Measurements from ENCODE around the gene USP34. TPM values are rescaled to one million over a fixed set of nuclear protein-coding genes. Genes with fewer than 3 reads are reported as not detected.

Gene USP34
- total and polyA plus RNA-seq, 2 of the 4 experiments (the other 2 are of a cell fraction), result 34.7 to 128 TPM

- dilution Hi-C loops (cut with HindIII; ENCODE audit: low sequenced_read_pairs, unreplicated experiment), result no loop called here
- BruUV-seq (replicated peaks), result no TSS peak
- Histone ChIP-seq H4K20me1 (ENCODE audit: insufficient read depth, low read length) (0 out of 2 replicates have a peak, but pooled peaks cover 2% of the 10 kb centered on the region), H3K18ac (ENCODE audit: low read depth, low read length) (no peak overlapping the region), H3K9me3 (ENCODE audit: control insufficient read depth, insufficient read depth, low read length) (no peaks in the 10 kb centered on the region), H3K27ac (ENCODE audit: insufficient read depth, low read length) (no peak overlapping the region), H2AK5ac (ENCODE audit: low read depth, low read length) (no peak overlapping the region), H4K91ac (ENCODE audit: insufficient read depth, low read depth, low read length) (no peak overlapping the region), H2BK15ac (ENCODE audit: low read depth, low read length) (no peak overlapping the region), H3K4me3 (ENCODE audit: insufficient read depth, low read depth, low read length) (no peak overlapping the region), H2AFZ (replicated peaks; ENCODE audit: low read length, poor library complexity) (no peak overlapping the region), H3K4me2 (ENCODE audit: low read depth, low read length) (no peak overlapping the region), H2BK5ac (ENCODE audit: low read depth, low read length, poor library complexity, severe bottlenecking) (no peak overlapping the region), H3K36me3 (ENCODE audit: control insufficient read depth, insufficient read depth, low read length) (peaks cover 4% of the 10 kb centered on the region; the same call in 1 of the 2 replicates), H2AK9ac (replicated peaks; ENCODE audit: low read depth, low read length, poor library complexity) (no peak overlapping the region), H4K5ac (ENCODE audit: low read depth, low read length) (no peak overlapping the region), H3K79me1 (ENCODE audit: low read depth in 1 of 2, low read length in 2 of 2) (peaks cover 13 to 26% of the 10 kb centered on the region in 2 experiments; a peak in 3 of 4 replicates), H3K56ac (ENCODE audit: extremely low read depth, insufficient read depth, low read length) (no peak overlapping the region), H2BK20ac (ENCODE audit: low read depth, low read length) (no peak overlapping the region), H2BK120ac (ENCODE audit: low read depth, low read length) (no peak overlapping the region), H3K4me1 (ENCODE audit: control insufficient read depth, insufficient read depth, low read length) (peaks cover 15% of the 10 kb centered on the region), H3K9me1 (ENCODE audit: insufficient read depth, low read length) (peaks cover 16% of the 10 kb centered on the region), H4K8ac (ENCODE audit: low read depth in 2 of 2, low read length in 2 of 2) (no peak overlapping the region), H3K27me3 (ENCODE audit: control insufficient read depth, insufficient read depth, low read length) (no peaks in the 10 kb centered on the region), H3K14ac (replicated peaks; ENCODE audit: low read depth, low read length) (no peak overlapping the region), H3K4ac (ENCODE audit: low read depth, low read length) (no peak overlapping the region), H3K9ac (ENCODE audit: low read depth, low read length) (no peak overlapping the region), H3K23ac (ENCODE audit: low read depth, low read length) (no peak overlapping the region)
- DNase-seq, result no peak
- CTCF ChIA-PET, result no interaction called here
- no peak for ATAC-seq (ENCODE audit: low read depth)
- TF ChIP-seq RAD21 (IDR thresholded peaks at IDR 0.05; ENCODE audit: low read length) (no peak), POLR2A (IDR thresholded peaks at IDR 0.05; ENCODE audit: low read depth, low read length) (no peak), MXI1 (IDR thresholded peaks at IDR 0.05; ENCODE audit: borderline replicate concordance, low read depth, low read length) (no peak), FOS (IDR thresholded peaks at IDR 0.05; ENCODE audit: low read depth, low read length) (no peak), CTCF (conservative IDR thresholded peaks at IDR 0.05; ENCODE audit: low read depth, low read length) (no peak), RFX5 (IDR thresholded peaks at IDR 0.05; ENCODE audit: low read depth, low read length) (no peak), BHLHE40 (IDR thresholded peaks at IDR 0.05; ENCODE audit: low read depth, low read length) (no peak), ELK1 (IDR thresholded peaks at IDR 0.05; ENCODE audit: borderline replicate concordance, low read depth, low read length) (no peak), CHD1 (IDR thresholded peaks at IDR 0.05; ENCODE audit: low read depth, low read length) (no peak), MAZ (IDR thresholded peaks at IDR 0.05; ENCODE audit: borderline replicate concordance, low read depth, low read length) (no peak), RCOR1 (IDR thresholded peaks at IDR 0.05; ENCODE audit: insufficient replicate concordance, low read length) (no peak), NFE2L2 (IDR thresholded peaks at IDR 0.05; ENCODE audit: low read depth, low read length) (no peak), MAFK (IDR thresholded peaks at IDR 0.05; ENCODE audit: low read depth, low read length) (no peak), USF2 (IDR thresholded peaks at IDR 0.05; ENCODE audit: low read depth, low read length) (no peak)
- in situ Hi-C loops (cut with MboI; ENCODE audit: low sequenced_read_pairs), result no loop called here
- POLR2A ChIA-PET (ENCODE audit: unreplicated experiment), result no interaction called here
- 76% methylated on average over 4 of the region's 8 CpGs; no CpG with 5 or more reads in 1 of the 2 experiments for whole genome bisulfite sequencing, 2 experiments (ENCODE audit: extremely low coverage in 2 of 2, insufficient read length in 1 of 2)
- intact Hi-C loops (cut with micrococcal nuclease), result no loop called here
These were observed 295.9 kb downstream of the USP34 start for GRCh38 chr2:61175036-61175435.

Data from IMR-90 (cell line).